GM12878 (cell line): ENCODE results near the gene THUMPD3. TPM values are rescaled to one million over a fixed set of nuclear protein-coding genes. Genes with fewer than 3 reads are reported as not detected.

Experiments
- BACH1 ChIP-seq: fragments of 450-650 bp; IDR thresholded peaks from 2 replicates; pipeline ENCODE4 v1.6.1; 2017; ENCODE audit warnings: mild to moderate bottlenecking, borderline replicate concordance
- BCL11A ChIP-seq: IDR thresholded peaks from 2 replicates; pipeline ENCODE4 v1.6.1; 2011; ENCODE audit warnings: low read depth, low read length
- CBFB ChIP-seq: IDR thresholded peaks from 2 replicates; pipeline ENCODE4 v1.6.1; 2016; ENCODE audit warnings: antibody characterized with exemption, low read depth
- CHD2 ChIP-seq: IDR thresholded peaks from 2 replicates; pipeline ENCODE4 v1.6.1; 2011; ENCODE audit warnings: low read depth, low read length, improper control_type of control experiment, borderline replicate concordance
- CHD4 ChIP-seq: fragments of 200-600 bp; sonication (generic); IDR thresholded peaks from 2 replicates; pipeline ENCODE4 v1.6.1; 2016; ENCODE audit warnings: mild to moderate bottlenecking
- CREB1 ChIP-seq: IDR thresholded peaks from 2 replicates; pipeline ENCODE4 v1.6.1; 2012; ENCODE audit warnings: low read depth, mild to moderate bottlenecking, inconsistent platforms
- CREM ChIP-seq: IDR thresholded peaks from 2 replicates; pipeline ENCODE4 v1.6.1; 2014; ENCODE audit warnings: antibody characterized with exemption, low read depth
- ESRRA ChIP-seq: IDR thresholded peaks from 2 replicates; pipeline ENCODE4 v1.6.1; 2012; ENCODE audit warnings: mild to moderate bottlenecking, low read length, improper control_type of control experiment
- HDAC6 ChIP-seq: fragments of 200-600 bp; sonication (generic); IDR thresholded peaks from one replicate; pipeline ENCODE4 v1.8.0; 2017; ENCODE audit warnings: antibody characterized with exemption; ENCODE audit not compliant: unreplicated experiment
- IKZF2 ChIP-seq, 2 experiments: fragments of 450-650 bp; IDR thresholded peaks; 2 replicates each; pipeline ENCODE4 v1.6.1; 2017; ENCODE audit warnings: mild to moderate bottlenecking in 2 of 2, moderate library complexity in 2 of 2
- MXI1 ChIP-seq: fragments of 150-350 bp; IDR thresholded peaks from 2 replicates; pipeline ENCODE4 v1.6.1; 2011; ENCODE audit warnings: low read depth, mild to moderate bottlenecking, inconsistent platforms, low read length, improper control_type of control experiment
- MYC ChIP-seq: IDR thresholded peaks from 2 replicates; pipeline ENCODE4 v1.6.1; 2011; ENCODE audit warnings: mild to moderate bottlenecking, low read length, moderate library complexity, inconsistent platforms; ENCODE audit not compliant: insufficient read depth, insufficient replicate concordance, insufficient read length, severe bottlenecking
- NR2F1 ChIP-seq: fragments of 450-650 bp; conservative IDR thresholded peaks from 2 replicates; pipeline ENCODE4 v1.6.1; 2017; ENCODE audit warnings: mild to moderate bottlenecking
- POU2F2 ChIP-seq: IDR thresholded peaks from 3 replicates; pipeline ENCODE4 v1.6.1; 2011; ENCODE audit warnings: low read depth, mild to moderate bottlenecking, low read length, borderline replicate concordance
- RAD21 ChIP-seq: IDR thresholded peaks from 2 replicates; pipeline ENCODE4 v1.6.1; 2011; ENCODE audit warnings: mild to moderate bottlenecking, low read depth, low read length, moderate library complexity; ENCODE audit not compliant: insufficient read depth
- SMAD1 ChIP-seq: fragments of 450-650 bp; IDR thresholded peaks from 2 replicates; pipeline ENCODE4 v1.6.1; 2018; ENCODE audit warnings: mild to moderate bottlenecking, low read depth; ENCODE audit not compliant: partially characterized antibody
- WRNIP1 ChIP-seq: IDR thresholded peaks from 2 replicates; pipeline ENCODE4 v1.6.1; 2011; ENCODE audit warnings: low read depth, low read length, improper control_type of control experiment, borderline replicate concordance
- polyA plus RNA-seq, 11 experiments: library from polyadenylated mRNA; depleted of rRNA in 4 of 11; unstranded in 6 of 11; stranded (reverse) in 5 of 11; fragments of >200 nt; fragmentation: Nextera tagmentation in 4 of 11; fragmentation: Illumina TruSeq in 1 of 11; extraction: Ambion mirVana in 4 of 11; extraction: Trizol in 1 of 11; gene quantifications; 1 replicate in 1 of 11; 2 replicates in 10 of 11; pipeline versions ENCODE4 v1.2.1 to v1.2.3, GENCODE V29; 2011 to 2016; ENCODE audit warnings: inconsistent platforms in 2 of 11, missing spikeins in 2 of 11, low read depth in 1 of 11
- total RNA-seq, 4 experiments: library from RNA; depleted of rRNA in 3 of 4; stranded (reverse); fragments of >200 nt in 3 of 4; fragmentation: Illumina TruSeq in 1 of 4; extraction: Trizol in 1 of 4; gene quantifications; 2 replicates each; pipeline versions ENCODE4 v1.2.1 to v1.2.3, GENCODE V29; 2013 to 2021
- TF ChIP-seq, protein P1 (sequence below): fragments of 150-350 bp; IDR thresholded peaks from 2 replicates; pipeline ENCODE4 v1.6.1; 2014; ENCODE audit warnings: mild to moderate bottlenecking, low read depth, low read length
- TF ChIP-seq, protein P2 (sequence below): fragments of 450-650 bp; IDR thresholded peaks from 2 replicates; pipeline ENCODE4 v1.6.1; 2016; ENCODE audit warnings: mild to moderate bottlenecking
- TF ChIP-seq, protein P3 (sequence below): fragments of 450-650 bp; IDR thresholded peaks from 2 replicates; pipeline ENCODE4 v1.6.1; 2017; ENCODE audit warnings: mild to moderate bottlenecking, low read depth, inconsistent platforms; ENCODE audit not compliant: poor library complexity, severe bottlenecking

Gene THUMPD3
- total and polyA plus RNA-seq, 10 of the 15 experiments (the other 5 are each of a cell fraction or from before 2014, with no cell fraction given) = 28.7 to 47.4 (median 41.8) TPM

DNA sequence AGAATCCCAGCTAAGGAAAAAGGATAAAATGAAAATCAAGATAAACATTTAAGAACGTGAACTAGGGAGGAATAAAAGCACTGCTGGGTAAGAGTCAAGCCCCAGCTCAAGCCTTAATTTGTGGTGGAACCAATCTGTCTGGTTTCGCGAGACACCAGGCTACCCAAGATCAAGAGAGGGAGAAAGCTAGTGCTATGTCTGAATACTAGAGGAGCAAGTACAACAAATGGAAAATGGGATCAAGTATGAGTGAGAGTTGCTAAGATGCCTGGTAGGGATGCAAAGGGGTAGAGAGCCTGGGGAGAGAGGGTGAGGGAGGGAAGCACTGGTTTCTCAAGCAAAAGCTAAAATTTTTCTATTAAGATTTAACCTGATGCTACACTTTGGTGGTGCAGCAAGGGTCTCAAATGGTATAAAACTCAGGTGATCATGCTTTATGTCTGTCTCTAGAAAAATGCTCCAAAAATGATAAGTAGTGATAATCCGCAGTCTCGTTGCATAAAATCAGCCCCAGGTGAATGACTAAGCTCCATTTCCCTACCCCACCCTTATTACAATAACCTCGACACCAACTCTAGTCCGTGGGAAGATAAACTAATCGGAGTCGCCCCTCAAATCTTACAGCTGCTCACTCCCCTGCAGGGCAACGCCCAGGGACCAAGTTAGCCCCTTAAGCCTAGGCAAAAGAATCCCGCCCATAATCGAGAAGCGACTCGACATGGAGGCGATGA is 32.9 kb downstream of the THUMPD3 start (continued):
- TF ChIP-seq, protein P1, sequence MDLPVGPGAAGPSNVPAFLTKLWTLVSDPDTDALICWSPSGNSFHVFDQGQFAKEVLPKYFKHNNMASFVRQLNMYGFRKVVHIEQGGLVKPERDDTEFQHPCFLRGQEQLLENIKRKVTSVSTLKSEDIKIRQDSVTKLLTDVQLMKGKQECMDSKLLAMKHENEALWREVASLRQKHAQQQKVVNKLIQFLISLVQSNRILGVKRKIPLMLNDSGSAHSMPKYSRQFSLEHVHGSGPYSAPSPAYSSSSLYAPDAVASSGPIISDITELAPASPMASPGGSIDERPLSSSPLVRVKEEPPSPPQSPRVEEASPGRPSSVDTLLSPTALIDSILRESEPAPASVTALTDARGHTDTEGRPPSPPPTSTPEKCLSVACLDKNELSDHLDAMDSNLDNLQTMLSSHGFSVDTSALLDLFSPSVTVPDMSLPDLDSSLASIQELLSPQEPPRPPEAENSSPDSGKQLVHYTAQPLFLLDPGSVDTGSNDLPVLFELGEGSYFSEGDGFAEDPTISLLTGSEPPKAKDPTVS = no peak
- TF ChIP-seq SMAD1 (peak; percentile 41), BCL11A (0 out of 2 replicates have a peak, but pooled peaks have one; percentile 3), CREB1 (peak; percentile 39; the same call in 1 of the 2 replicates), ESRRA (no peak), MXI1 (no peak), NR2F1 (no peak), CHD4 (no peak), WRNIP1 (0 out of 2 replicates have a peak, but pooled peaks have one; percentile 52), IKZF2 (IDR thresholded peaks at IDR 0.05) (no peak), MYC (no peak), BACH1 (no peak), CHD2 (no peak), POU2F2 (peak; percentile 3; the same call in 1 of the 3 replicates), RAD21 (no peak), HDAC6 (no peak), CBFB (no peak), CREM (peak; percentile 56; the same call in 1 of the 2 replicates)
- TF ChIP-seq, protein P2, sequence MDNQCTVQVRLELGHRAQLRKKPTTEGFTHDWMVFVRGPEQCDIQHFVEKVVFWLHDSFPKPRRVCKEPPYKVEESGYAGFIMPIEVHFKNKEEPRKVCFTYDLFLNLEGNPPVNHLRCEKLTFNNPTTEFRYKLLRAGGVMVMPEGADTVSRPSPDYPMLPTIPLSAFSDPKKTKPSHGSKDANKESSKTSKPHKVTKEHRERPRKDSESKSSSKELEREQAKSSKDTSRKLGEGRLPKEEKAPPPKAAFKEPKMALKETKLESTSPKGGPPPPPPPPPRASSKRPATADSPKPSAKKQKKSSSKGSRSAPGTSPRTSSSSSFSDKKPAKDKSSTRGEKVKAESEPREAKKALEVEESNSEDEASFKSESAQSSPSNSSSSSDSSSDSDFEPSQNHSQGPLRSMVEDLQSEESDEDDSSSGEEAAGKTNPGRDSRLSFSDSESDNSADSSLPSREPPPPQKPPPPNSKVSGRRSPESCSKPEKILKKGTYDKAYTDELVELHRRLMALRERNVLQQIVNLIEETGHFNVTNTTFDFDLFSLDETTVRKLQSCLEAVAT = peak; percentile 37; the same call in 1 of the 2 replicates
- TF ChIP-seq, protein P3, sequence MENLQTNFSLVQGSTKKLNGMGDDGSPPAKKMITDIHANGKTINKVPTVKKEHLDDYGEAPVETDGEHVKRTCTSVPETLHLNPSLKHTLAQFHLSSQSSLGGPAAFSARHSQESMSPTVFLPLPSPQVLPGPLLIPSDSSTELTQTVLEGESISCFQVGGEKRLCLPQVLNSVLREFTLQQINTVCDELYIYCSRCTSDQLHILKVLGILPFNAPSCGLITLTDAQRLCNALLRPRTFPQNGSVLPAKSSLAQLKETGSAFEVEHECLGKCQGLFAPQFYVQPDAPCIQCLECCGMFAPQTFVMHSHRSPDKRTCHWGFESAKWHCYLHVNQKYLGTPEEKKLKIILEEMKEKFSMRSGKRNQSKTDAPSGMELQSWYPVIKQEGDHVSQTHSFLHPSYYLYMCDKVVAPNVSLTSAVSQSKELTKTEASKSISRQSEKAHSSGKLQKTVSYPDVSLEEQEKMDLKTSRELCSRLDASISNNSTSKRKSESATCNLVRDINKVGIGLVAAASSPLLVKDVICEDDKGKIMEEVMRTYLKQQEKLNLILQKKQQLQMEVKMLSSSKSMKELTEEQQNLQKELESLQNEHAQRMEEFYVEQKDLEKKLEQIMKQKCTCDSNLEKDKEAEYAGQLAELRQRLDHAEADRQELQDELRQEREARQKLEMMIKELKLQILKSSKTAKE = peak; percentile 9
